DOHH2 (cell line): ENCODE results near the gene MYOZ3.

Experiments
- H3F3A ChIP-seq: fragments of 200-600 bp; sonication (generic), shearing (Covaris generic); 2 replicates; pipeline ENCODE4 v1.6.0; 2016; ENCODE audit warnings: antibody characterized with exemption, mild to moderate bottlenecking; ENCODE audit not compliant: control insufficient read depth, insufficient read depth
- H3K27ac ChIP-seq: fragments of 200-600 bp; sonication (generic); 2 replicates; pipeline ENCODE4 v1.5.1; 2014; ENCODE audit warnings: low read depth, mild to moderate bottlenecking, low read length, moderate library complexity
- H3K27me3 ChIP-seq: fragments of 200-600 bp; sonication (generic); 2 replicates; pipeline ENCODE4 v1.6.1; 2014; ENCODE audit warnings: mild to moderate bottlenecking, low read length, mixed read lengths; ENCODE audit not compliant: control insufficient read depth
- H3K36me3 ChIP-seq: fragments of 200-600 bp; sonication (generic); 2 replicates; pipeline ENCODE4 v1.6.1; 2014; ENCODE audit warnings: mild to moderate bottlenecking, low read length, moderate library complexity, mixed read lengths; ENCODE audit not compliant: control insufficient read depth
- H3K4me1 ChIP-seq: fragments of 200-600 bp; sonication (generic); 2 replicates; pipeline ENCODE4 v1.6.1; 2014; ENCODE audit warnings: mild to moderate bottlenecking, low read length, mixed read lengths; ENCODE audit not compliant: control insufficient read depth
- H3K4me2 ChIP-seq: fragments of 200-600 bp; sonication (generic); 2 replicates; pipeline ENCODE4 v1.6.0; 2014; ENCODE audit warnings: mild to moderate bottlenecking, low read length, moderate library complexity
- H3K4me3 ChIP-seq: fragments of 200-600 bp; sonication (generic); 2 replicates; pipeline ENCODE4 v1.5.1; 2014; ENCODE audit warnings: mild to moderate bottlenecking, low read length, mixed read lengths
- H3K79me2 ChIP-seq: fragments of 200-600 bp; sonication (generic); 2 replicates; pipeline ENCODE4 v1.6.1; 2014; ENCODE audit warnings: mild to moderate bottlenecking, low read length, mixed read lengths; ENCODE audit not compliant: control insufficient read depth
- H3K9me2 ChIP-seq: fragments of 200-600 bp; sonication (generic); replicated peaks from 2 replicates; pipeline ENCODE4 v1.6.1; 2014; ENCODE audit warnings: mild to moderate bottlenecking, low read length, mixed read lengths; ENCODE audit not compliant: control insufficient read depth
- H3K9me3 ChIP-seq: fragments of 200-600 bp; sonication (generic); 2 replicates; pipeline ENCODE4 v1.6.1; 2014; ENCODE audit warnings: antibody characterized with exemption, low read length, mixed read lengths; ENCODE audit not compliant: control insufficient read depth, insufficient read depth
- H4K20me1 ChIP-seq: fragments of 200-600 bp; sonication (generic); 2 replicates; pipeline ENCODE4 v1.6.0; 2014; ENCODE audit warnings: low read depth, mild to moderate bottlenecking, antibody characterized with exemption, low read length, moderate library complexity; ENCODE audit not compliant: control insufficient read depth, insufficient read depth
- CTCF ChIP-seq: fragments of 200-600 bp; sonication (generic); IDR thresholded peaks from one replicate; pipeline ENCODE4 v1.5.1; 2014; ENCODE audit warnings: antibody characterized with exemption, mild to moderate bottlenecking, low read depth, low read length; ENCODE audit not compliant: poor library complexity, severe bottlenecking
- EZH2phosphoT487 ChIP-seq: fragments of 200-600 bp; sonication (generic); IDR thresholded peaks from 2 replicates; pipeline ENCODE4 v1.6.1; 2017; ENCODE audit warnings: borderline replicate concordance, mild to moderate bottlenecking, antibody characterized with exemption, low read length, moderate library complexity, mixed read lengths

MYOZ3 gene

GRCh38 chr5:150625164-150625535 is 35.9 kb upstream of the MYOZ3 start:
- peaks cover 16% of the 10 kb centered on the region for H3K4me1 ChIP-seq
- peaks cover 36% of the 10 kb centered on the region for H3K27me3 ChIP-seq
- H4K20me1 ChIP-seq = no peaks in the 10 kb centered on the region
- H3K4me3 ChIP-seq = 0 out of 2 replicates have a peak overlapping the region, but pooled peaks have one; percentile 15
- H3F3A ChIP-seq = no peaks in the 10 kb centered on the region
- peak overlapping the region; percentile 35; the same call in 1 of the 2 replicates for H3K4me2 ChIP-seq
- no peaks in the 10 kb centered on the region for H3K9me3 ChIP-seq
- H3K79me2 ChIP-seq = no peaks in the 10 kb centered on the region
- no peaks in the 10 kb centered on the region for H3K9me2 ChIP-seq
- H3K27ac ChIP-seq = no peak overlapping the region
- H3K36me3 ChIP-seq = no peaks in the 10 kb centered on the region
- TF ChIP-seq EZH2phosphoT487 = no peak
- TF ChIP-seq CTCF = no peak

GRCh38 chr5:150625831-150626746 is 35.0 kb upstream of the MYOZ3 start:
- Histone ChIP-seq H3K79me2 (no peaks in the 10 kb centered on the region), H3K27ac (no peak overlapping the region), H3K4me2 (peak overlapping the region; percentile 1; the same call in 1 of the 2 replicates), H3K36me3 (no peaks in the 10 kb centered on the region), H3K27me3 (peaks cover 36% of the 10 kb centered on the region), H3K9me3 (no peaks in the 10 kb centered on the region), H4K20me1 (no peaks in the 10 kb centered on the region), H3F3A (no peaks in the 10 kb centered on the region), H3K9me2 (no peaks in the 10 kb centered on the region), H3K4me1 (peaks cover 16% of the 10 kb centered on the region), H3K4me3 (no peak overlapping the region)
- no peak for TF ChIP-seq CTCF
- TF ChIP-seq EZH2phosphoT487 = no peak

- H3K27ac ChIP-seq = no peak overlapping the region
- H3K9me2 ChIP-seq = no peaks in the 10 kb centered on the region
- H3F3A ChIP-seq = no peaks in the 10 kb centered on the region
- no peak overlapping the region for H3K4me3 ChIP-seq
- H4K20me1 ChIP-seq = no peaks in the 10 kb centered on the region
- H3K9me3 ChIP-seq = no peaks in the 10 kb centered on the region
- peaks cover 36% of the 10 kb centered on the region for H3K27me3 ChIP-seq
- no peaks in the 10 kb centered on the region for H3K36me3 ChIP-seq
- peaks cover 16% of the 10 kb centered on the region for H3K4me1 ChIP-seq
- no peak overlapping the region for H3K4me2 ChIP-seq
- no peaks in the 10 kb centered on the region for H3K79me2 ChIP-seq
- no peak for TF ChIP-seq EZH2phosphoT487
- no peak for TF ChIP-seq CTCF
These were observed 34.2 kb upstream of the MYOZ3 start for GRCh38 chr5:150626853-150627276.
